DOHH2 (cell line): Measurements from ENCODE around the gene FBXL17.

Experiments used
- H3F3A ChIP-seq: fragments of 200-600 bp; sonication (generic), shearing (Covaris generic); 2 replicates; pipeline ENCODE4 v1.6.0; 2016; ENCODE audit warnings: antibody characterized with exemption, mild to moderate bottlenecking; ENCODE audit not compliant: control insufficient read depth, insufficient read depth
- H3K27ac ChIP-seq: fragments of 200-600 bp; sonication (generic); 2 replicates; pipeline ENCODE4 v1.5.1; 2014; ENCODE audit warnings: low read depth, mild to moderate bottlenecking, low read length, moderate library complexity
- H3K27me3 ChIP-seq: fragments of 200-600 bp; sonication (generic); 2 replicates; pipeline ENCODE4 v1.6.1; 2014; ENCODE audit warnings: mild to moderate bottlenecking, low read length, mixed read lengths; ENCODE audit not compliant: control insufficient read depth
- H3K36me3 ChIP-seq: fragments of 200-600 bp; sonication (generic); 2 replicates; pipeline ENCODE4 v1.6.1; 2014; ENCODE audit warnings: mild to moderate bottlenecking, low read length, moderate library complexity, mixed read lengths; ENCODE audit not compliant: control insufficient read depth
- H3K4me1 ChIP-seq: fragments of 200-600 bp; sonication (generic); 2 replicates; pipeline ENCODE4 v1.6.1; 2014; ENCODE audit warnings: mild to moderate bottlenecking, low read length, mixed read lengths; ENCODE audit not compliant: control insufficient read depth
- H3K4me2 ChIP-seq: fragments of 200-600 bp; sonication (generic); 2 replicates; pipeline ENCODE4 v1.6.0; 2014; ENCODE audit warnings: mild to moderate bottlenecking, low read length, moderate library complexity
- H3K4me3 ChIP-seq: fragments of 200-600 bp; sonication (generic); 2 replicates; pipeline ENCODE4 v1.5.1; 2014; ENCODE audit warnings: mild to moderate bottlenecking, low read length, mixed read lengths
- H3K79me2 ChIP-seq: fragments of 200-600 bp; sonication (generic); 2 replicates; pipeline ENCODE4 v1.6.1; 2014; ENCODE audit warnings: mild to moderate bottlenecking, low read length, mixed read lengths; ENCODE audit not compliant: control insufficient read depth
- H3K9me2 ChIP-seq: fragments of 200-600 bp; sonication (generic); replicated peaks from 2 replicates; pipeline ENCODE4 v1.6.1; 2014; ENCODE audit warnings: mild to moderate bottlenecking, low read length, mixed read lengths; ENCODE audit not compliant: control insufficient read depth
- H3K9me3 ChIP-seq: fragments of 200-600 bp; sonication (generic); 2 replicates; pipeline ENCODE4 v1.6.1; 2014; ENCODE audit warnings: antibody characterized with exemption, low read length, mixed read lengths; ENCODE audit not compliant: control insufficient read depth, insufficient read depth
- H4K20me1 ChIP-seq: fragments of 200-600 bp; sonication (generic); 2 replicates; pipeline ENCODE4 v1.6.0; 2014; ENCODE audit warnings: low read depth, mild to moderate bottlenecking, antibody characterized with exemption, low read length, moderate library complexity; ENCODE audit not compliant: control insufficient read depth, insufficient read depth
- CTCF ChIP-seq: fragments of 200-600 bp; sonication (generic); IDR thresholded peaks from one replicate; pipeline ENCODE4 v1.5.1; 2014; ENCODE audit warnings: antibody characterized with exemption, mild to moderate bottlenecking, low read depth, low read length; ENCODE audit not compliant: poor library complexity, severe bottlenecking
- EZH2phosphoT487 ChIP-seq: fragments of 200-600 bp; sonication (generic); IDR thresholded peaks from 2 replicates; pipeline ENCODE4 v1.6.1; 2017; ENCODE audit warnings: borderline replicate concordance, mild to moderate bottlenecking, antibody characterized with exemption, low read length, moderate library complexity, mixed read lengths

The FBXL17 gene

GRCh38 chr5:107930891-107931290 lies 451.0 kb downstream of the FBXL17 start:
- H3K4me3 ChIP-seq: no peak overlapping the region
- no peaks in the 10 kb centered on the region for H3F3A ChIP-seq
- H3K27ac ChIP-seq: no peak overlapping the region

GRCh38 chr5:107930092-107930491 lies 451.8 kb downstream of the FBXL17 start:
- TF ChIP-seq EZH2phosphoT487 (no peak), CTCF (no peak)
- H3K9me3 ChIP-seq: no peaks in the 10 kb centered on the region
- no peaks in the 10 kb centered on the region for H3K27me3 ChIP-seq
- H3K79me2 ChIP-seq: no peaks in the 10 kb centered on the region
- H3K4me3 ChIP-seq: no peak overlapping the region
- no peaks in the 10 kb centered on the region for H3K9me2 ChIP-seq
- H3K4me2 ChIP-seq: no peak overlapping the region
- no peaks in the 10 kb centered on the region for H4K20me1 ChIP-seq
- no peaks in the 10 kb centered on the region for H3F3A ChIP-seq
- no peak overlapping the region for H3K27ac ChIP-seq
- H3K36me3 ChIP-seq: no peaks in the 10 kb centered on the region
- H3K4me1 ChIP-seq: no peaks in the 10 kb centered on the region

More at GRCh38 chr5:107930891-107931290, 451.0 kb downstream of the FBXL17 start:
- TF ChIP-seq EZH2phosphoT487: no peak
- TF ChIP-seq CTCF: no peak
- no peaks in the 10 kb centered on the region for H3K9me2 ChIP-seq
- H3K4me1 ChIP-seq: no peaks in the 10 kb centered on the region
- no peak overlapping the region for H3K4me2 ChIP-seq
- H4K20me1 ChIP-seq: no peaks in the 10 kb centered on the region
- H3K79me2 ChIP-seq: no peaks in the 10 kb centered on the region
- H3K36me3 ChIP-seq: no peaks in the 10 kb centered on the region
- H3K9me3 ChIP-seq: no peaks in the 10 kb centered on the region
- no peaks in the 10 kb centered on the region for H3K27me3 ChIP-seq

- Histone ChIP-seq H3K4me3 (no peak overlapping the region), H3K27ac (no peak overlapping the region)
- TF ChIP-seq CTCF (no peak), EZH2phosphoT487 (no peak)
Measured at GRCh38 chr5:107929080-107929479, 452.8 kb downstream of the FBXL17 start.

GRCh38 chr5:107926121-107926520 lies 455.8 kb downstream of the FBXL17 start:
- Histone ChIP-seq H3K4me2 (no peak overlapping the region), H3K27ac (no peak overlapping the region), H3K9me2 (no peaks in the 10 kb centered on the region), H4K20me1 (no peaks in the 10 kb centered on the region), H3K36me3 (no peaks in the 10 kb centered on the region), H3F3A (no peaks in the 10 kb centered on the region), H3K4me1 (no peaks in the 10 kb centered on the region), H3K9me3 (no peaks in the 10 kb centered on the region), H3K79me2 (no peaks in the 10 kb centered on the region), H3K27me3 (no peaks in the 10 kb centered on the region), H3K4me3 (no peak overlapping the region)
- TF ChIP-seq EZH2phosphoT487 (no peak), CTCF (no peak)

More at GRCh38 chr5:107929080-107929479, 452.8 kb downstream of the FBXL17 start:
- no peak overlapping the region for H3K4me2 ChIP-seq
- no peaks in the 10 kb centered on the region for H3K79me2 ChIP-seq
- H3K4me1 ChIP-seq: no peaks in the 10 kb centered on the region
- no peaks in the 10 kb centered on the region for H4K20me1 ChIP-seq
- no peaks in the 10 kb centered on the region for H3F3A ChIP-seq
- no peaks in the 10 kb centered on the region for H3K36me3 ChIP-seq
- H3K9me2 ChIP-seq: no peaks in the 10 kb centered on the region
- no peaks in the 10 kb centered on the region for H3K9me3 ChIP-seq
- H3K27me3 ChIP-seq: no peaks in the 10 kb centered on the region
